ENCODE measurements around the gene SETBP1.

- no peak for TF ChIP-seq CTCF (conservative IDR thresholded peaks at IDR 0.05; ENCODE audit: low read depth, low read length)
- TF ChIP-seq EZH2 (IDR thresholded peaks at IDR 0.05; ENCODE audit: borderline replicate concordance, low read depth, low read length, poor library complexity, severe bottlenecking), result no peak
These were observed 155.6 kb downstream of the SETBP1 start for GRCh38 chr18:44836263-44836662.
